Progenitor cell of endocrine pancreas (in vitro differentiated cells): ENCODE results near the gene CIT. TPM values are rescaled to one million over a fixed set of nuclear protein-coding genes. Genes with fewer than 3 reads are reported as not detected.

ENCODE experiments used
- DNase-seq: peaks from one replicate; pipeline ENCODE4 v3.0.0; 2021; ENCODE audit warnings: low spot score; ENCODE audit not compliant: unreplicated experiment
- H3K27ac Mint-ChIP-seq: 2 replicates; pipeline ENCODE4 v1.8.0; 2021; ENCODE audit warnings: mild to moderate bottlenecking, moderate library complexity, mixed read lengths
- H3K27me3 Mint-ChIP-seq: 2 replicates; pipeline ENCODE4 v1.8.0; 2021; ENCODE audit warnings: mixed read lengths
- H3K36me3 Mint-ChIP-seq: 2 replicates; pipeline ENCODE4 v1.8.0; 2022; ENCODE audit warnings: mixed read lengths; ENCODE audit not compliant: insufficient read depth
- H3K4me1 Mint-ChIP-seq: 2 replicates; pipeline ENCODE4 v1.8.0; 2021; ENCODE audit warnings: low read depth, mixed read lengths
- H3K4me3 Mint-ChIP-seq: 2 replicates; pipeline ENCODE4 v1.8.0; 2021; ENCODE audit warnings: low read depth, mild to moderate bottlenecking, moderate library complexity, mixed read lengths
- H3K9me3 Mint-ChIP-seq: 2 replicates; pipeline ENCODE4 v1.8.0; 2021; ENCODE audit warnings: low read depth, mixed read lengths
- total RNA-seq: library from RNA; stranded (reverse); gene quantifications from 2 replicates; pipeline ENCODE4 v1.2.1, GENCODE V29; 2021
- TF ChIP-seq, protein P1 (sequence below): fragments of 200-600 bp; sonication (generic); IDR thresholded peaks from one replicate; pipeline ENCODE4 v1.5.0; 2021; ENCODE audit warnings: antibody characterized with exemption, mild to moderate bottlenecking; ENCODE audit not compliant: unreplicated experiment

CIT gene
- total RNA-seq, 1 donor from 2014 or later, result 44.1 TPM

- H3K4me3 Mint-ChIP-seq, result no peak overlapping the region
- no peak overlapping the region for H3K27ac Mint-ChIP-seq
- no peaks in the 10 kb centered on the region for H3K9me3 Mint-ChIP-seq
- TF ChIP-seq, protein P1, sequence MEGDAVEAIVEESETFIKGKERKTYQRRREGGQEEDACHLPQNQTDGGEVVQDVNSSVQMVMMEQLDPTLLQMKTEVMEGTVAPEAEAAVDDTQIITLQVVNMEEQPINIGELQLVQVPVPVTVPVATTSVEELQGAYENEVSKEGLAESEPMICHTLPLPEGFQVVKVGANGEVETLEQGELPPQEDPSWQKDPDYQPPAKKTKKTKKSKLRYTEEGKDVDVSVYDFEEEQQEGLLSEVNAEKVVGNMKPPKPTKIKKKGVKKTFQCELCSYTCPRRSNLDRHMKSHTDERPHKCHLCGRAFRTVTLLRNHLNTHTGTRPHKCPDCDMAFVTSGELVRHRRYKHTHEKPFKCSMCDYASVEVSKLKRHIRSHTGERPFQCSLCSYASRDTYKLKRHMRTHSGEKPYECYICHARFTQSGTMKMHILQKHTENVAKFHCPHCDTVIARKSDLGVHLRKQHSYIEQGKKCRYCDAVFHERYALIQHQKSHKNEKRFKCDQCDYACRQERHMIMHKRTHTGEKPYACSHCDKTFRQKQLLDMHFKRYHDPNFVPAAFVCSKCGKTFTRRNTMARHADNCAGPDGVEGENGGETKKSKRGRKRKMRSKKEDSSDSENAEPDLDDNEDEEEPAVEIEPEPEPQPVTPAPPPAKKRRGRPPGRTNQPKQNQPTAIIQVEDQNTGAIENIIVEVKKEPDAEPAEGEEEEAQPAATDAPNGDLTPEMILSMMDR, result no peak
- peaks cover 12% of the 10 kb centered on the region for H3K36me3 Mint-ChIP-seq
- H3K27me3 Mint-ChIP-seq, result no peaks in the 10 kb centered on the region
- H3K4me1 Mint-ChIP-seq, result peaks cover 7% of the 10 kb centered on the region
- DNase-seq, result no peak
These were observed 184.1 kb downstream of the CIT start for GRCh38 chr12:119692997-119693396.

- H3K36me3 Mint-ChIP-seq, result peaks cover 11% of the 10 kb centered on the region
- no peak overlapping the region for H3K27ac Mint-ChIP-seq
- H3K4me1 Mint-ChIP-seq, result peaks cover 7% of the 10 kb centered on the region
These were observed 184.7 kb downstream of the CIT start for GRCh38 chr12:119692410-119692809.

GRCh38 chr12:119691202-119691810, 185.8 kb downstream of the CIT start:
- peaks cover 9% of the 10 kb centered on the region for H3K36me3 Mint-ChIP-seq
- H3K4me3 Mint-ChIP-seq, result no peak overlapping the region
- H3K4me1 Mint-ChIP-seq, result peaks cover 4% of the 10 kb centered on the region
- no peaks in the 10 kb centered on the region for H3K27me3 Mint-ChIP-seq
- DNase-seq, result no peak
- TF ChIP-seq, protein P1, result no peak
- no peaks in the 10 kb centered on the region for H3K9me3 Mint-ChIP-seq
- no peak overlapping the region for H3K27ac Mint-ChIP-seq

More at GRCh38 chr12:119692410-119692809, 184.7 kb downstream of the CIT start:
- H3K4me3 Mint-ChIP-seq, result no peak overlapping the region
- no peaks in the 10 kb centered on the region for H3K9me3 Mint-ChIP-seq
- no peaks in the 10 kb centered on the region for H3K27me3 Mint-ChIP-seq
- TF ChIP-seq, protein P1, result no peak
- DNase-seq, result no peak

DNA sequence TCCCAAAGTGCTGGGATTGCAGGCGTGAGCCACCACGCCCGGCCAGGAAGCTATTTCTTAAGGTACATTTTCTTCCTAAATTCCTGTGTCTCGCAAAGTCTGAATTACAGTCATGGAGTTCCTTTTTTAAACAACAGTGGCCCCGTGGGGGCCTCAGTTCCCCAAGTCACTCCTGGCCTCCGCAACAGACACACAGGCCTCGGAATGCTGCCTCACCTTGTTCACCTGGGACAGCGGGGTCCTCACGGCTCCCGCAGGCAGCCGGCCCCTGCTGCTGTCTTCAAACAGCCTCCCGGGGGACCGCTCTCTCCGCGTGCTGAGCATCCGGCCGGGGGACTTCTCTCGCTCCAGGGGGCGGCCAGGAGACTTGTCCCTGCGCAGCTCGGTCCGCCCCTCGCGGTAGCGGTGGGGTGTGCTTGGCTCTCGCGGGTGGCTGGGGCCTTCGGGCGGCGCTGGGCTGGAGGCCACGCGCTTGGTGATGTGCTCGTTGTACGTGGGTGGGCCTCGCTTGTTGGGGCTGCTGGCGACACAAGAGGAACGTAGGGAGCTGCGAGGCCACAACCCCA, 187.1 kb downstream of the CIT start:
- Mint-ChIP-seq H3K4me1 (peaks cover 8% of the 10 kb centered on the region), H3K27ac (no peak overlapping the region), H3K36me3 (peaks cover 12% of the 10 kb centered on the region), H3K27me3 (no peaks in the 10 kb centered on the region), H3K4me3 (no peak overlapping the region), H3K9me3 (no peaks in the 10 kb centered on the region)
- TF ChIP-seq, protein P1, result no peak
- no peak for DNase-seq

GRCh38 chr12:119687879-119688278, 189.2 kb downstream of the CIT start:
- no peaks in the 10 kb centered on the region for H3K9me3 Mint-ChIP-seq
- H3K36me3 Mint-ChIP-seq, result peaks cover 12% of the 10 kb centered on the region
- H3K4me1 Mint-ChIP-seq, result peaks cover 20% of the 10 kb centered on the region
- TF ChIP-seq, protein P1, result no peak
- H3K4me3 Mint-ChIP-seq, result no peak overlapping the region
- no peak overlapping the region for H3K27ac Mint-ChIP-seq
- no peaks in the 10 kb centered on the region for H3K27me3 Mint-ChIP-seq
- no peak for DNase-seq
